ENCODE results near the gene HMG20B.

The HMG20B gene

GRCh38 chr19:3547301-3547731 is 25.4 kb upstream of the HMG20B start:
- Histone ChIP-seq H3K4me3 (IDR thresholded peaks at IDR 0.05; ENCODE audit: insufficient read depth, low read depth, low read length) (no peak overlapping the region), H2AFZ (ENCODE audit: low read depth) (no peak overlapping the region), H3K79me2 (ENCODE audit: insufficient read depth, low read depth) (no peaks in the 10 kb centered on the region), H3K4me1 (ENCODE audit: low read depth, poor library complexity, severe bottlenecking) (no peaks in the 10 kb centered on the region), H3K27me3 (ENCODE audit: insufficient read depth, low read depth) (no peaks in the 10 kb centered on the region), H3K27ac (no peak overlapping the region), H3K9ac (no peak overlapping the region), H4K20me1 (ENCODE audit: insufficient read depth) (no peaks in the 10 kb centered on the region), H3K36me3 (ENCODE audit: insufficient read depth) (no peaks in the 10 kb centered on the region), H3K4me2 (no peak overlapping the region)
- peak; percentile 66 for TF ChIP-seq CTCF (conservative IDR thresholded peaks at IDR 0.05; ENCODE audit: low read depth, low read length)

GRCh38 chr19:3547767-3548282 is 24.9 kb upstream of the HMG20B start:
- Histone ChIP-seq H4K20me1 (ENCODE audit: insufficient read depth) (no peaks in the 10 kb centered on the region), H3K36me3 (ENCODE audit: insufficient read depth) (no peaks in the 10 kb centered on the region), H3K9ac (no peak overlapping the region), H3K4me2 (no peak overlapping the region), H3K27ac (no peak overlapping the region), H3K4me3 (IDR thresholded peaks at IDR 0.05; ENCODE audit: insufficient read depth, low read depth, low read length) (no peak overlapping the region), H3K4me1 (ENCODE audit: low read depth, poor library complexity, severe bottlenecking) (no peaks in the 10 kb centered on the region), H2AFZ (ENCODE audit: low read depth) (no peak overlapping the region), H3K27me3 (ENCODE audit: insufficient read depth, low read depth) (no peaks in the 10 kb centered on the region), H3K79me2 (ENCODE audit: insufficient read depth, low read depth) (no peaks in the 10 kb centered on the region)
- TF ChIP-seq CTCF (conservative IDR thresholded peaks at IDR 0.05; ENCODE audit: low read depth, low read length), result peak; percentile 20; the same call in 1 of the 2 replicates

GRCh38 chr19:3548606-3549005 is 24.1 kb upstream of the HMG20B start:
- no peaks in the 10 kb centered on the region for H3K27me3 ChIP-seq (ENCODE audit: insufficient read depth, low read depth)
- H3K4me2 ChIP-seq, result no peak overlapping the region
- no peak overlapping the region for H3K9ac ChIP-seq
- H3K27ac ChIP-seq, result no peak overlapping the region
- H3K36me3 ChIP-seq (ENCODE audit: insufficient read depth), result no peaks in the 10 kb centered on the region
- no peak overlapping the region for H3K4me3 ChIP-seq (IDR thresholded peaks at IDR 0.05; ENCODE audit: insufficient read depth, low read depth, low read length)
- H2AFZ ChIP-seq (ENCODE audit: low read depth), result no peak overlapping the region
- H4K20me1 ChIP-seq (ENCODE audit: insufficient read depth), result no peaks in the 10 kb centered on the region
- H3K79me2 ChIP-seq (ENCODE audit: insufficient read depth, low read depth), result no peaks in the 10 kb centered on the region; the same call in 1 of the 2 replicates
- TF ChIP-seq CTCF (conservative IDR thresholded peaks at IDR 0.05; ENCODE audit: low read depth, low read length), result no peak
- peaks cover 3% of the 10 kb centered on the region for H3K4me1 ChIP-seq (ENCODE audit: low read depth, poor library complexity, severe bottlenecking)

- H3K9ac ChIP-seq, result no peak overlapping the region
- no peaks in the 10 kb centered on the region for H3K36me3 ChIP-seq (ENCODE audit: insufficient read depth)
- no peak overlapping the region for H3K27ac ChIP-seq
- no peaks in the 10 kb centered on the region for H3K27me3 ChIP-seq (ENCODE audit: insufficient read depth, low read depth)
- H3K4me3 ChIP-seq (IDR thresholded peaks at IDR 0.05; ENCODE audit: insufficient read depth, low read depth, low read length), result no peak overlapping the region
- H3K4me1 ChIP-seq (ENCODE audit: low read depth, poor library complexity, severe bottlenecking), result peaks cover 3% of the 10 kb centered on the region
- H3K79me2 ChIP-seq (ENCODE audit: insufficient read depth, low read depth), result peaks cover 2% of the 10 kb centered on the region; the same call in 1 of the 2 replicates
- H4K20me1 ChIP-seq (ENCODE audit: insufficient read depth), result no peaks in the 10 kb centered on the region
- H2AFZ ChIP-seq (ENCODE audit: low read depth), result no peak overlapping the region
- no peak overlapping the region for H3K4me2 ChIP-seq
- TF ChIP-seq CTCF (conservative IDR thresholded peaks at IDR 0.05; ENCODE audit: low read depth, low read length), result no peak
Observed at GRCh38 chr19:3549816-3550215, 22.9 kb upstream of the HMG20B start.

Data from KMS-11 (cell line).